WI38 (cell line): ENCODE data around the gene DGKD.

Source experiments
- H3K4me3 ChIP-seq: 2 replicates; pipeline ENCODE4 v1.5.1; 2011; ENCODE audit warnings: low read depth, mild to moderate bottlenecking, control low read depth, low read length
- CTCF ChIP-seq: IDR thresholded peaks from 2 replicates; pipeline ENCODE4 v1.5.1; 2012; ENCODE audit warnings: low read depth, mild to moderate bottlenecking, control low read depth, low read length

DGKD gene

GRCh38 chr2:233481368-233482142 is 127.3 kb downstream of the DGKD start:
- no peak overlapping the region for H3K4me3 ChIP-seq
- no peak for TF ChIP-seq CTCF

- no peak for TF ChIP-seq CTCF
These were observed 128.3 kb downstream of the DGKD start for GRCh38 chr2:233482616-233483015.

GRCh38 chr2:233485726-233486125 is 131.4 kb downstream of the DGKD start:
- no peak for TF ChIP-seq CTCF

More at GRCh38 chr2:233482616-233483015, 128.3 kb downstream of the DGKD start:
- H3K4me3 ChIP-seq: no peak overlapping the region

GRCh38 chr2:233486357-233486756 is 132.1 kb downstream of the DGKD start:
- no peak overlapping the region for H3K4me3 ChIP-seq
- no peak for TF ChIP-seq CTCF

More at GRCh38 chr2:233485726-233486125, 131.4 kb downstream of the DGKD start:
- no peak overlapping the region for H3K4me3 ChIP-seq

GRCh38 chr2:233486778-233487552 is 132.7 kb downstream of the DGKD start:
- no peak for TF ChIP-seq CTCF
- H3K4me3 ChIP-seq: no peak overlapping the region

GRCh38 chr2:233487748-233488345 is 133.6 kb downstream of the DGKD start:
- TF ChIP-seq CTCF: no peak
- no peak overlapping the region for H3K4me3 ChIP-seq

GRCh38 chr2:233489143-233489542 is 134.8 kb downstream of the DGKD start:
- no peak overlapping the region for H3K4me3 ChIP-seq
- no peak for TF ChIP-seq CTCF
